Panc1 (cell line): ENCODE data around the gene DTNB.

ENCODE experiments used
- CTCF ChIP-seq: fragments of 450-650 bp; IDR thresholded peaks from 2 replicates; pipeline ENCODE4 v1.5.1; 2017; ENCODE audit warnings: mild to moderate bottlenecking
- POLR2AphosphoS5 ChIP-seq: IDR thresholded peaks from 2 replicates; pipeline ENCODE4 v1.6.1; 2012; ENCODE audit warnings: mild to moderate bottlenecking, low read depth, low read length, moderate library complexity
- SIN3A ChIP-seq: IDR thresholded peaks from 2 replicates; pipeline ENCODE4 v1.6.1; 2012; ENCODE audit warnings: low read depth, mild to moderate bottlenecking, low read length, moderate library complexity, borderline replicate concordance; ENCODE audit not compliant: insufficient read depth
- TCF7L2 ChIP-seq: IDR thresholded peaks from 2 replicates; pipeline ENCODE4 v1.6.1; 2011; ENCODE audit warnings: mild to moderate bottlenecking, low read depth, low read length, inconsistent platforms
- TF ChIP-seq, protein P1 (sequence below), 2 experiments: IDR thresholded peaks; 2 replicates each; pipeline ENCODE4 v1.6.1; 2011 to 2012; ENCODE audit warnings: low read depth in 2 of 2, control low read depth in 1 of 2, low read length in 1 of 2, mild to moderate bottlenecking in 1 of 2, moderate library complexity in 1 of 2; ENCODE audit not compliant: insufficient read depth in 1 of 2

- TF ChIP-seq CTCF (no peak), TCF7L2 (no peak), SIN3A (no peak), POLR2AphosphoS5 (no peak)
- TF ChIP-seq, protein P1, sequence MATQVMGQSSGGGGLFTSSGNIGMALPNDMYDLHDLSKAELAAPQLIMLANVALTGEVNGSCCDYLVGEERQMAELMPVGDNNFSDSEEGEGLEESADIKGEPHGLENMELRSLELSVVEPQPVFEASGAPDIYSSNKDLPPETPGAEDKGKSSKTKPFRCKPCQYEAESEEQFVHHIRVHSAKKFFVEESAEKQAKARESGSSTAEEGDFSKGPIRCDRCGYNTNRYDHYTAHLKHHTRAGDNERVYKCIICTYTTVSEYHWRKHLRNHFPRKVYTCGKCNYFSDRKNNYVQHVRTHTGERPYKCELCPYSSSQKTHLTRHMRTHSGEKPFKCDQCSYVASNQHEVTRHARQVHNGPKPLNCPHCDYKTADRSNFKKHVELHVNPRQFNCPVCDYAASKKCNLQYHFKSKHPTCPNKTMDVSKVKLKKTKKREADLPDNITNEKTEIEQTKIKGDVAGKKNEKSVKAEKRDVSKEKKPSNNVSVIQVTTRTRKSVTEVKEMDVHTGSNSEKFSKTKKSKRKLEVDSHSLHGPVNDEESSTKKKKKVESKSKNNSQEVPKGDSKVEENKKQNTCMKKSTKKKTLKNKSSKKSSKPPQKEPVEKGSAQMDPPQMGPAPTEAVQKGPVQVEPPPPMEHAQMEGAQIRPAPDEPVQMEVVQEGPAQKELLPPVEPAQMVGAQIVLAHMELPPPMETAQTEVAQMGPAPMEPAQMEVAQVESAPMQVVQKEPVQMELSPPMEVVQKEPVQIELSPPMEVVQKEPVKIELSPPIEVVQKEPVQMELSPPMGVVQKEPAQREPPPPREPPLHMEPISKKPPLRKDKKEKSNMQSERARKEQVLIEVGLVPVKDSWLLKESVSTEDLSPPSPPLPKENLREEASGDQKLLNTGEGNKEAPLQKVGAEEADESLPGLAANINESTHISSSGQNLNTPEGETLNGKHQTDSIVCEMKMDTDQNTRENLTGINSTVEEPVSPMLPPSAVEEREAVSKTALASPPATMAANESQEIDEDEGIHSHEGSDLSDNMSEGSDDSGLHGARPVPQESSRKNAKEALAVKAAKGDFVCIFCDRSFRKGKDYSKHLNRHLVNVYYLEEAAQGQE (IDR thresholded peaks at IDR 0.05; ENCODE audit: insufficient read depth in 1 of 2, low read depth in 2 of 2, low read length in 1 of 2): no peak
Observed at GRCh38 chr2:25544445-25544844, 128.9 kb downstream of the DTNB start.
